CD4-positive, alpha-beta T cell treated with Interleukin-10 for 1 hour (primary cell): ENCODE results near the gene TMEM147.

Experiments
- DNase-seq: peaks from one replicate; pipeline ENCODE4 v3.0.0-alpha.2; 2020

The TMEM147 gene

GRCh38 chr19:35549174-35549788 lies 3.9 kb downstream of the TMEM147 start:
- DNase-seq: peak; percentile 70

GRCh38 chr19:35549879-35550523 lies 4.6 kb downstream of the TMEM147 start:
- DNase-seq: no peak

- no peak for DNase-seq
Observed at GRCh38 chr19:35551091-35551810, 5.8 kb downstream of the TMEM147 start.

GRCh38 chr19:35552534-35553384 lies 7.3 kb downstream of the TMEM147 start:
- no peak for DNase-seq

- no peak for DNase-seq
Observed at GRCh38 chr19:35553385-35554000, 8.1 kb downstream of the TMEM147 start.

GRCh38 chr19:35554076-35554475 lies 8.7 kb downstream of the TMEM147 start:
- DNase-seq: no peak

GRCh38 chr19:35555301-35556005 lies 10.0 kb downstream of the TMEM147 start:
- DNase-seq: no peak

GRCh38 chr19:35556025-35556590 lies 10.7 kb downstream of the TMEM147 start:
- DNase-seq: no peak

GRCh38 chr19:35556846-35557538 lies 11.6 kb downstream of the TMEM147 start:
- no peak for DNase-seq

GRCh38 chr19:35557539-35558399 lies 12.3 kb downstream of the TMEM147 start:
- DNase-seq: peak; percentile 59

- DNase-seq: no peak
Observed at GRCh38 chr19:35558400-35559280, 13.2 kb downstream of the TMEM147 start.

- no peak for DNase-seq
Observed at GRCh38 chr19:35559281-35559659, 13.8 kb downstream of the TMEM147 start.

GRCh38 chr19:35559781-35560180 lies 14.4 kb downstream of the TMEM147 start:
- no peak for DNase-seq

GRCh38 chr19:35560271-35560670 lies 14.8 kb downstream of the TMEM147 start:
- no peak for DNase-seq

- DNase-seq: no peak
Observed at GRCh38 chr19:35560677-35561076, 15.3 kb downstream of the TMEM147 start.

GRCh38 chr19:35561436-35561835 lies 16.0 kb downstream of the TMEM147 start:
- no peak for DNase-seq

- no peak for DNase-seq
Observed at GRCh38 chr19:35562336-35562735, 16.9 kb downstream of the TMEM147 start.

- DNase-seq: no peak
Observed at GRCh38 chr19:35562776-35563175, 17.4 kb downstream of the TMEM147 start.

GRCh38 chr19:35563207-35563829 lies 17.9 kb downstream of the TMEM147 start, which contains the start of gene ATP4A:
Gene ATP4A (minus strand): TSS chr19:35563658. CDS start chr19:35563629, 29 bp downstream.
- DNase-seq: no peak
